ENCODE measurements around the gene STXBP2.

Gene STXBP2

GRCh38 chr19:7614859-7615741, 21.8 kb upstream of the STXBP2 start:
- no peak for DNase-seq

- no peak for DNase-seq
These were observed 19.7 kb upstream of the STXBP2 start for GRCh38 chr19:7617172-7617571.

- DNase-seq: no peak
These were observed 19.2 kb upstream of the STXBP2 start for GRCh38 chr19:7617735-7618134.

GRCh38 chr19:7618348-7618747, 18.6 kb upstream of the STXBP2 start:
- DNase-seq: no peak

- no peak for DNase-seq
These were observed 18.0 kb upstream of the STXBP2 start for GRCh38 chr19:7618771-7619510.

- no peak for DNase-seq
These were observed 17.1 kb upstream of the STXBP2 start for GRCh38 chr19:7619671-7620441.

- DNase-seq: no peak
These were observed 16.2 kb upstream of the STXBP2 start for GRCh38 chr19:7620442-7621412.

GRCh38 chr19:7622933-7623685, 13.8 kb upstream of the STXBP2 start:
- DNase-seq: no peak

- DNase-seq: no peak
These were observed 12.9 kb upstream of the STXBP2 start for GRCh38 chr19:7623725-7624603.

- no peak for DNase-seq
These were observed 12.1 kb upstream of the STXBP2 start for GRCh38 chr19:7624810-7625209.

- DNase-seq: no peak
These were observed 11.0 kb upstream of the STXBP2 start for GRCh38 chr19:7625763-7626372.

- no peak for DNase-seq
These were observed 9.7 kb upstream of the STXBP2 start for GRCh38 chr19:7627166-7627565.

GRCh38 chr19:7628589-7629311, 8.2 kb upstream of the STXBP2 start:
- DNase-seq: no peak

GRCh38 chr19:7629347-7630054, 7.4 kb upstream of the STXBP2 start, which contains the start of the genes PET100 and XAB2:
Gene PET100 (plus strand): TSS chr19:7629793. CDS start chr19:7629834, 41 bp downstream.
Gene XAB2 (minus strand): TSS chr19:7629545. CDS start chr19:7629527, 18 bp downstream.
- DNase-seq: peak; percentile 62

- DNase-seq: no peak
These were observed 5.3 kb upstream of the STXBP2 start for GRCh38 chr19:7631577-7631976.

GRCh38 chr19:7632340-7633203, 4.3 kb upstream of the STXBP2 start:
- no peak for DNase-seq

GRCh38 chr19:7633698-7634097, 3.2 kb upstream of the STXBP2 start, which contains the start of gene PCP2:
Gene PCP2 (minus strand): TSS chr19:7633719. CDS start chr19:7633457, 262 bp downstream.
- DNase-seq: no peak
